Measurements from ENCODE around the gene CHRM4.

The CHRM4 gene

GRCh38 chr11:46347637-46348311, 43.8 kb downstream of the CHRM4 start:
- DNase-seq (ENCODE audit: low read depth), result no peak

- DNase-seq (ENCODE audit: low read depth), result peak; percentile 84
Observed at GRCh38 chr11:46346886-46347636, 44.5 kb downstream of the CHRM4 start, which contains the start of gene DGKZ. Gene DGKZ (plus strand): TSS chr11:46347463. CDS start chr11:46347660, 197 bp downstream.

- no peak for DNase-seq (ENCODE audit: low read depth)
Observed at GRCh38 chr11:46345881-46346484, 45.6 kb downstream of the CHRM4 start.

GRCh38 chr11:46345131-46345597, 46.4 kb downstream of the CHRM4 start:
- DNase-seq (ENCODE audit: low read depth), result no peak

GRCh38 chr11:46343520-46343919, 48.1 kb downstream of the CHRM4 start:
- DNase-seq (ENCODE audit: low read depth), result no peak

- peak; percentile 56 for DNase-seq (ENCODE audit: low read depth)
Observed at GRCh38 chr11:46342239-46342638, 49.3 kb downstream of the CHRM4 start.

GRCh38 chr11:46341454-46341853, 50.1 kb downstream of the CHRM4 start:
- DNase-seq (ENCODE audit: low read depth), result no peak

GRCh38 chr11:46339816-46340215, 51.8 kb downstream of the CHRM4 start:
- DNase-seq (ENCODE audit: low read depth), result no peak

GRCh38 chr11:46338988-46339666, 52.4 kb downstream of the CHRM4 start:
- DNase-seq (ENCODE audit: low read depth), result peak; percentile 73

GRCh38 chr11:46338636-46338987, 53.0 kb downstream of the CHRM4 start:
- DNase-seq (ENCODE audit: low read depth), result peak; percentile 70

- DNase-seq (ENCODE audit: low read depth), result no peak
Observed at GRCh38 chr11:46337626-46338345, 53.8 kb downstream of the CHRM4 start.

- DNase-seq (ENCODE audit: low read depth), result no peak
Observed at GRCh38 chr11:46336563-46337180, 54.9 kb downstream of the CHRM4 start.

- DNase-seq (ENCODE audit: low read depth), result no peak
Observed at GRCh38 chr11:46335890-46336562, 55.5 kb downstream of the CHRM4 start.

GRCh38 chr11:46335271-46335670, 56.3 kb downstream of the CHRM4 start:
- no peak for DNase-seq (ENCODE audit: low read depth)

- DNase-seq (ENCODE audit: low read depth), result no peak
Observed at GRCh38 chr11:46334211-46334610, 57.4 kb downstream of the CHRM4 start.

Measured in EH (cell line).